Measurements from ENCODE around the gene LARGE1.

LARGE1 gene

DNA sequence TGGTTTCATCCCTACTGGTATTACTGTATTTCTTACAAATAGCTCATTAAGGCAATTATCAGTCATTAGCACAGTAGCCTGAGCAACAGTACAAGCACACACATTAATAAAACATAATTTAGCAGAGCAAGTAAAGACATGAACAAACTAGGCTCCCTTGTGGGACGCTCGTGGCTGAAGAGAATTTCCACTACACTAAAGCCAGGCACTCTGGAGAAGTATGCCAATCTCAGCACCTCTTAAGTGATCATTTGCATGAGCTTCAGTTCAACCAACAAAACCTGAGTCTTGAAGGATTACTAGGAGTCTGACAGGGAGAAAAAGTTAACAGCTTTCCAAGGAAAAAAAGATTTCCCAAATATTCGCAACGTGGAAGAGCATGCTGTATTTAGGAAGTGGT lies 109.1 kb downstream of the LARGE1 start:
- DNase-seq, result no peak

DNA sequence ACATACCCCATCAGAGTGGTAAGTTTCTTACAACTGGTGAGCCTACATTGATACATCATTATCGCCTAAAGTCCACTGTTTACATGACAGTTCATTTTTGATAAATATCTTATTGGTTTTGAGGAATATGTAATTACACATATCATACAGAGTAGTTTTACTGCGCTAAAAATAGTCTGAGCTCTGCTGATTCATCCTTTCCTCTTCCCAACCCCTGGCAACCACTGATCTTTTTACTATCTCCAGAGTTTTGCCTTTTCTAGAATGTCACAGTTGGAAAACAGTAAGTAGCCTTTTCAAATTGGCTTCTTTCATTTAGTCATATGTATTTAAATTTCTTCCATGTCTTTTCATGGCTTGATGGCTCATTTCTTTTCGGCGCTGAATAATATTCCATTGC lies 112.8 kb downstream of the LARGE1 start:
- DNase-seq, result no peak

GRCh38 chr22:33806191-33806590 lies 114.1 kb downstream of the LARGE1 start:
- no peak for DNase-seq

- no peak for DNase-seq
Measured at GRCh38 chr22:33803371-33804282, 116.6 kb downstream of the LARGE1 start.

DNA sequence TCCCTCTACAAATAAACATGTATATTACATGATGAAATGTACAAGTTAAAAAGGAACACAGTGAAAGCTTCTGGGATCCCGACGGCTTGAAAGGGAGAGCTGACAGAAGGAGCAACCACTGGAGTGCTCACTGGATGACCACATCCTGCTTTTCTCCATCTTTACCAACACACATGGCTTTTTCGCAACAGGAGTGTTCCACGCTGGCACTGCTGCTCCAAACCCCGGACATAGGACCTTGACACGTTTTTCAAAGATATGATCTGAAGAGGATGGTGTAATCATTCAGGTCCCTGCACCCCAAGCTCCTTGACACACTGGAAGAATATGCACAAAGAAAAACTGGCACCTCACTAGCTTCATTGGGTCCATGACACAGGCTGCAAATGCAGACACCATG lies 121.9 kb downstream of the LARGE1 start:
- no peak for DNase-seq

DNA sequence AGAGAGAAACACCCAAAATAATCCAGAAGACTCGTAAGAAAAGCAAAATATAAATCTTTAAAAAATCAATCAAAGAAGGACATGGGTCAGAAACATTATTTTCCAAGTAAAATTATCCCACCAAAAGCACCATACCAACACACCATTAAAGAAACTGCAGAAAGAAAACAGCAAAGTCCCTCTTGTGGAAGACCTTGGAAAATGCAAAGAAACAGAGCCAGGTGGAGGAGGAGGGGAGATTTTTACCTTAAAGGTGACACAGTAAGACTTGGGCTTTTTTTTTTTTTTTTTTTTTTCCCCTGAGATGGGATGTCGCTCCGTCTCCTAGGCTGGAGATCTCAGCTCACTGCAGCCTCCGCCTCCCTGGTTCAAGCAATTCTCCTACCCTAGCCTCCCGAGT lies 123.8 kb downstream of the LARGE1 start:
- DNase-seq, result no peak

GRCh38 chr22:33793475-33793874 lies 126.8 kb downstream of the LARGE1 start:
- no peak for DNase-seq

GRCh38 chr22:33792832-33793231 lies 127.4 kb downstream of the LARGE1 start:
- DNase-seq, result no peak

DNA sequence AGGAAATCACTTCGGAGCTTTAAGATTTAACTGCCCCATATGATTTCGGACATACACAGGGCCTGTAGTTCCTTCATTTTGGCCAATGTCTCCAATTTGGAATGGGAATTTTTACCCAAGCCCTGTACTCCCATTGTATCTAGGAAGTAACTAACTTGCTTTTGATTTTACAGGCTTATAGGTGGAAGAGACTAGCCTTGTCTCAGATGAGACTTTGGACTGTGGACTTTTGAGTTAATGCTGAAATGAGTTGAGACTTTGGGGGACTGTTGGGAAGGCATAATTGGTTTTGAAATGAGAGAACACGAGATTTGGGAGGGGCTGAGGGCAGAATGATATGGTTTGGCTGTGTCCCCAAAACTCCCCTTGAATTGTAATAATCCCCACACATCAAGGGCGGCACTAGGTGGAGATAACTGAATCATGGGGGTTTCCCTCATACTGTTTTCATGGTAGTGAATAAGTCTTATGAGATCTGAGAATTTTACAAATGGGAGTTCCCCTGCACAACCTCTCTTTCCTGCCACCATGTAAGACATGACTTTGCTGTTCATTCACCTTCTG lies 130.5 kb downstream of the LARGE1 start:
- no peak for DNase-seq

DNA sequence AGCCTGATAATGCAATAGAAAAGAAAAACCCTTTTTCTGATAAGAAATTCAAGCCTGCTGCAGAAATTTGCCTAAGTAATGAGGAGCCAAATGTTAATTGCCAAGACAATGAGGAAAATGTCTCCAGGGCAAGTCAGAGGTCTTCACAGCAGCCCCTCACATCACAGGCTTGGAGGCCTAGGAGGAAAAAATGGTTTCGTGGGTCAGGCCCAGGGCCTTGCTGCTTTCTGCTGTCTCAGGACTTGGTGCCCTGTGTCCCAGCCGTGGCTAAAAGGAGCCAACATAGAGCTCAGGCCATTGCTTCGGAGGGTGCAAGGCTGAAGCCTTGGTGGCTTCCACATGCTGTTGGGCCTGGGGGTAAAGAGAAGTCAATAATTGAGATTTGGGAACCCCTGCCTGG lies 131.3 kb downstream of the LARGE1 start:
- DNase-seq, result no peak

- DNase-seq, result no peak
Measured at GRCh38 chr22:33787645-33788456, 132.4 kb downstream of the LARGE1 start.

DNA sequence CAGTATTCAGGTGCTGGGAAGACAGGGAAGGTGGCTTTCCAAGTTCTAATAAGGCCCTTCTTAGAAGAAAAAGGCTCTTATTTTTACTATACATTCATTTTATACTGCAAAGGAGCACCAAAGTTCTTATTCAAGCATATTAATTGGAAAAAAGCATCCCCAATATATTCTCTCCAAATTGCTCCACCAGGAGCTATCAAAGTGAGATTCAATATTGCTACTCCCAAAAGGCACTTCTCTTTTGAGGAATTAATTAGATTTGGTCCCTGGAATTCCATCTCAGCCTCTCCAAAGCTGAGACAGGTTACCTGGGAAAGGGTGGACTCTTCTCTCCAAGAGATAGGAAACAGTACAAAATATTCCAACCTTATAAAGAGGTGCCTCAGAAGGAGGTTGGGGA lies 134.1 kb downstream of the LARGE1 start:
- DNase-seq, result no peak

DNA sequence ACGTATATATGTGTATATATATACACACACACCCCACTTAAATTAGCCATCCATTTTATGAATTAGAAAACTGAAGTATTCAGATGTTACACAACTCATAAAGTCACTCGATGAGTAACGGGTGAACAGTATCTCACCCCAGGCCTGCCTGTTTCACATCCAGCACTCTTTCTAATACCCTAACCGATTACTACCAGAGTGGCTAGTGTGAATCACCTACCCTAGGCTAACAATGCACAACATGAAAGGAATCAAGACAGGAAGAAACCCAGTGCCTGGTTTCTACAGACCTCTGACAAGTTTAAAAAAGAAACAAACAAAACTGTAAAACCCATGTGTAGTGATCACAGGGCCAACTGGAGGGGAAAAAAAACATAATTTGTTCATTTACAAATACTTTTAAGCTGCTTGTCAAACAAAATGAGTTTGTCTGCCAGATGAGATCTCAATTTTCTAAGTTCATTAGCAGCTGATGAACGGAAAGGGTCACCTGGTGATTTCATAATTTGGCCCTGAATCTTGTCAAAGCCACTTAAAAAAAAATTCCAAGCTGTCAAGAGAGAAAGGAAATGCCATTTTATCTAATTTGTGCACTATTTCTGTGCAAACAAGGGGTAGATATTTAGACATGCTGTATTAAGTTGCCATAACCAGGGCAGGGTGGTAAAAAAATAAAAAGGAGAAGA lies 134.8 kb downstream of the LARGE1 start:
- DNase-seq, result no peak

- DNase-seq, result no peak
Measured at GRCh38 chr22:33781411-33781810, 138.9 kb downstream of the LARGE1 start.

GRCh38 chr22:33780531-33781136 lies 139.6 kb downstream of the LARGE1 start:
- DNase-seq, result no peak

- no peak for DNase-seq
Measured at GRCh38 chr22:33779243-33779642, 141.0 kb downstream of the LARGE1 start.

DNA sequence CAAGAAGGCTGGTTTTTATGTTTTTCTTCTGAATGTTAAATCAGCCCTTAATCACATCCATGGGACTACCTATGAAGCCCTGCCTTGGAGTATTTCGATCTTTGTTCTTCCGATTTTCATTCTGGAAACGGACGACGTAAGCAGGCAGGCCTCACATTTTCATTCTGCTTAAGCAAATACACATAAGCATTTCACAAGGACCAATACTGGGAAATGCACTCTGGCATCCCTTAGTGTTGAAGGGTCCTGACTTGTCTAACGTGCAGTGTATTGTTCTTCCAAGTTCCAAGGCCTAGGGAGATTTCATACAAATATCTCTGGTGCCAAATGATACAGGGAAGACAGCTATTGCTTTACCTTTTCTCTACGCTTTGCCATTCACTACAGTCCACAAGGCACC lies 143.8 kb downstream of the LARGE1 start:
- DNase-seq, result no peak

DNA sequence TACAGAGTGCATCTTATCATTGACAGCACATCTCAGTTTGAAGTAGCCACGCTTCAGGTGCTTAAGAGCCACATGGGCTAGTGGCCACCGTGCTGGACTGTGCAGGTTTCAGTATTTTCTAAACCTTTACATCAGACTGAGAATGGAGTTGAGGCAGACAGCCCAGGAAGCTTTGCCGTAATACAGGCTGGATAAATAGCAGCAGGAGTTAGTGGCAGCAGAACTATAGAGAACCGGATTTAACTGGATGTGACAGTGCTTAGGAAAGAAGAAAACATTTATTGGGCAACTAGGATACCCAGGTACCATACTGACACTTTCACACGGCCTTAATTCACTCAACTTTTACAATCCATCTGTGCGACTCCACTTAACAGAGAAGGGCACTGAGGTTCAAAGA lies 145.5 kb downstream of the LARGE1 start:
- no peak for DNase-seq

DNA sequence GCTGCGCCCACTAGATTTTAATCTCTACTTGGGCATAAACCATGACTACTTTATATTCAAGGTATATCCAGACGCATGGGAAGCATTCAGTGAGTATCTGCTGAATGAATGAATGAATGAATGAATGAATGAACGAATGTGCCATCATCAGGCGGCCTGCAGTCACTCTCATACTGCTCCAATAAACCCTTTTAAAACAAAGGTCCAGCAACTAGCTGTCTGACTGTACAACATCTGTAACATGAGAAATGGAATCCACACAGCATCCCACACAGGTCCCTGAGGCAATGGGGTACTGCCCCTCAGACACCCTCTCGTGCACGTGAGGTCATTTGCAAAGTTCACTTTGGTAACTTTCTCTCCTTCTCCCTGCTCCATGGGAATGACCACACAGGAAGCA lies 147.5 kb downstream of the LARGE1 start:
- DNase-seq, result no peak

GRCh38 chr22:33771136-33771535 lies 149.1 kb downstream of the LARGE1 start:
- no peak for DNase-seq

GRCh38 chr22:33770723-33771122 lies 149.6 kb downstream of the LARGE1 start:
- no peak for DNase-seq

- DNase-seq, result no peak
Measured at GRCh38 chr22:33766091-33766490, 154.2 kb downstream of the LARGE1 start.

DNA sequence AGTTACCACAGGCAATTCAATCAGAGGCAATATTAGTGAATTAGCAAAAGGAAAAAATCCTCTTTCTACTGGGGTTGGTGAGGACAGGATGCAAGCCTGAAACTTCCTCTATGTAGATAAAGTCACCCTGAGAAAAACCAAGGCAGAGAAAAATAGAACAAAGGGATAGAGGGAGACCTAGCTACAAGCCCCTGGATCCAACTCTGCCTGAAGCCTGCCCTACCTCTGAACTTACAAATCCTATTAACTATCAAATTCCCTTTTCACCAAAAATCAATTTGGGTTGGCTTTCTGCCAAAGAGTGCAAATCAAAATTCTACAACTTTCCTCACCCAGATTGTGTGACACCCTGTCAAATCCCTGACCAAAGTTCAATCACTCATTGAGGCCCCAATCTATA lies 161.3 kb downstream of the LARGE1 start:
- DNase-seq, result no peak
